ENCODE measurements around the gene RABGAP1L.
"Not testable (repeated sequence)": the region's sequence is repeated elsewhere in the genome, so short reads cannot be mapped to it uniquely, and the experiment has no call there.

The RABGAP1L gene

DNA sequence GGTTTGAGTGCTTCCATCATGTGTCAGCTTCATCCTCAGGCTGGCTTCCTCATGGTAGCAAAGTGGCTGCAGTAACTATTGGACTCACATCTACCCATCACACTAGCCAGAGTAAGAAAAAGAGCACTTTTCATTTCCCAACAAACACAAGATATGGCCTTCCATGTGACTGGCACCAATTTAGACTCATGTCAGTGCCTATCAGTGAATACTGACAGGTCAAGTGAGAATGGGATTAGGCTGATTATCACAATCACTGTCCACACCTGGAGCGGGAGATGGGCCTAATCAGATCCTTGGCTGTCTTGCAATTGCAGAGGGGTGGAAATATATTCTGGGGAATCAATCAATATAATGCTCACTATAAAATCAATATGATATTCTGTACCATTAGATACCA is 2.9 kb upstream of the RABGAP1L start:
- DNase-seq: no peak

DNA sequence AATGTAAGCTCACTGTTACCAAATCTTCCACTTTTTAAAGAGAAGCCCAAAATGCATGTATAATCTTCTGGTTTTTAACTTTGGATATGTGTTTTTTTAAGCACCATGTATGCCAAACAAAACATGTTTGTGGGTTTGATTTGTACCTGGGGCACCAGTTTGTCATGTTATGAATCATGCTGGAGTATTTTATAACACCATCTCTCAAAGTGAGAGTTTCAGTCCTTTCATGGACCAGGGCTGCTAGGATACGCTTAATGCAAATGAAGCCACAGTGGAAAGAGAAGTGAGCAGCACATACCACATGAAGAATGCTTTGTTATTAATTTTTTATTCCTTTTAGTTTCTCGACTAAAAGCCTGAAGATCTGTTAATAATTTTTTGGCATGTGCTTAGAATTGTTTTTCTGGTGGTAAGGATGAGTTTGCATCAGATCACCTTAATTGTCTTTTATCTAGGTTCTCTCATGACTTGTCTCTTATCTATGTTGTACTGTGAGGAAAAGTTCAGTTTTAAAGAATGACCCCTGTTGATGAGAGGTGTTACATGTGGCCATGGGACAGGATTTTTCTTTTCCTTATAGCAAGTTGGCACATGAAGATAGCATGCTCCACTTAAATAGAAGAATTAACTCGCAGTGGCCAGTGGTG is 2.0 kb upstream of the RABGAP1L start:
- no peak for DNase-seq

DNA sequence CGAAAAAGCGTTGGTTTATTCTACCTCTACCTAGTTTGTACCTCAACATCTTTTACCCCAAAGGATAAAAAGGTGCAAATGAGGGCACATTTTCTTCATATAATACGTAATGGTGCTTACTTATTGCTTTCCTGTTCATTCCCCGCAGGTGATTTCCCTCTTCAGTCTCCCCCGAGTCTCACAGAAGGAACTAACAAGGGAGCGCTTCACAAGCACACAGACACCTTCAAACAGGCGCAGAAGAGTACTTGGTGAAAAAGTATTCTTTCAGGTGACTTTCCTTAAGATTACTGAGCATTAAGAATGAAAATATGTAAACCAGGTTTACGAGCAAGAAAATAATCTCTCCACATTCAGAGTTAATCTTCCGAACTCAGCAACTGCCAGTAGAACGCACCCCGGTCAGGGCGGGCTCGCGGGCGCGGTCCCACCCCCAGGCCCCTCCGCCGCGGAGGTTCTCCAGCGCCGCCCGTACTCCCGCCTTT is 511 bp upstream of the RABGAP1L start:
- no peak for DNase-seq

DNA sequence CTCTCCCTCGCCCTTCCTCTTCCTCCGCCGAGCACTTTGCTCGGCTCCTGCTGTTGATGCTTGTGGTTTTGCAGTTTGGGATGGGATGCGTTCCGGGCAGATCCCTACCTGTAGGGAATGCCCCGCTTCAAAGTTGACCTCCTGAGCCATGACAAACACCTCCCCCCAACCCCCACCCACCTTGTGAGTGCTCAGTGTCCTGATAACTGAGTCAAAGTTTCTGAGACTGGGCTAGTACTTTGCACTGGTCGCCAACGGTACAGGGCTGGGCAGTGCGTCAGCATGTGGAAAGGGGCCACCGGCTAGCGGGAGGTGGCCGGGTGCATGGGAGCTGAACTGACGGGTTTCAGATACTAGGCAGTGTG is 771 bp downstream of the RABGAP1L start:
- no peak for DNase-seq

DNA sequence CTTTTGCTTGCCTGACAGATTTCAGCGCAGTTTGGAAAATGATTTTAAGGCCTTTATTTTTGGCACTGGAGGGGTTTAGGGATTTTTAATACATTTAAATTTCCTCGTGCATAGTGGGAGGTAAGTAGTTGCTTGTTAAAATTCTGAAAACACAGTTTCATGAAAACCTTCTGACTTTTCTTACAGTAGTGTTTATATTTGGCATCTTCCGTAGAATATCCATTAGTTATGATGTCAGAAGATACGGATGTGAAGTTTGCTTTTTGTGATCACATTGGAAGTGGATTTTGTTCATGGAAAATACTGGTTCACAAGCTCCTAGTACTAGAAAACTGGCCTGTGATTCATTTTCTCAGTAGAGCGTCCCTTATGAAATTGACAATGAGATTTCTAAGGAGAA is 1.3 kb downstream of the RABGAP1L start:
- no peak for DNase-seq

DNA sequence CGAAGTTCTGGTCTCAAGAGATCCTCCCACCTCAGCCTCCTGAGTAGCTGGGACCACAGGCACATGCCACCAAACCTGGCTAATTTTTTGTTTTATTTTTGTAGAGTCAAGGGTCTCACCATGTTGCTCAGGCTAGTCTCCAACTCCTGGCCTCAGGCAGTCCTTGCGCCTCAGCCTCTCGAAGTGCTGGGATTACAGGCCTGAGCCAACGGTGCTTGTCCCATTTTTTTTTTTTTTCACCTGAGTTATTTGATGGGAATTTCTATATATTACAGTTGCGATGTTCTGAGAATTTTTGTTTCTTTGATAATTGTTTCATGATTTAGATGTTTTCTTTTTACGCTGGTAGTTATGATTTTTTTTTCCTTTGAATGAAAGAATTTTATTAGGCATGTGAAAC is 2.5 kb downstream of the RABGAP1L start:
- no peak for DNase-seq

DNA sequence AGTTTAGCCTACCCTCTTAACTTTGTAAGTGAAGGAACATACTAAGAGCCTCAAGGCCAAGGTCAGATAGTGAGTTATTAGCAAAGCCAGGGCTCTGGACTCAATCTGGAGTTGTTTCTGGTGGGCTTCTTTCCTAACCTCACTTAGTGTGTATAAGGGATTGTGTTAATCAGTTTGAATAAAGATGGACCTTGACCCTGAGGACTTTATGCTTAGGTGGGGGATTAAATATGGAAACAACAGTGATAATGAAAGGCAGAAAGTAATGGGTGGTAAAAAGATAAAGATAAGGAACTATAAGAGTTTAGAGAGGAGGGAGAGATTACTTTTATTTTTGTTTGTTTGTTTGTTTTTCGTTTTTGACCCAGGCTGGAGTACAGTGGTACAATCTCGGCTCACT is 5.5 kb downstream of the RABGAP1L start:
- DNase-seq: no peak

DNA sequence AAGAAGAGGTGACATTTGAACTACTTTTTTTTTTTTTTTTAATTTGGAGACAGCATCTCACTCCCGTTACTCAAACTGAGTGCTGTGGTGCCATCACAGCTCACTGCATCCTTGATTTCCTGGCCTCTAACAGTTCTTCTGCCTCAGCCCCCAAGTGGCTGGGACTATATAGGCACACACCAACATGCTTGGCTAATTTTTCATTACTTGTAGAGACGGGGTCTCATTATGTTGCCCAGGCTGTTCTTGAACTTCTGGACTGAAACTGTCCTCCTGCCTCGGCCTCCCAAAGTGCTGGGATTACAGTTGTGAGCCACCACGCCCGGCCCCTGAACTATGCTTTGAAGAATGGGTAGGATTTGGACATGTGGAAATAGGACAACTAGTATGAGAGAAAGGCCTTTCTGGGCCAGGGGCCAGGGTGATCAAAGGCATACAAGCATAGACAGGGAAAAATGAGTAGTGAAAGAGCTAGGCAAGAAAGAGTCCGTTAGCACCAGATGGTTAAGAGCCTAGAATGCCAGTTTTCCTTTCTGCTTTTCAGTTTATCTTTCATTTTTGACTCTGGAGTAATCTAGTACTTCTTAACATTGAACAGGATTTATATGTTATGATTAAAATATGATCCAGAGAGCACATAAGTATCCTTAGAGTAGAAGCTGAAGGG is 6.3 kb downstream of the RABGAP1L start:
- DNase-seq: no peak

DNA sequence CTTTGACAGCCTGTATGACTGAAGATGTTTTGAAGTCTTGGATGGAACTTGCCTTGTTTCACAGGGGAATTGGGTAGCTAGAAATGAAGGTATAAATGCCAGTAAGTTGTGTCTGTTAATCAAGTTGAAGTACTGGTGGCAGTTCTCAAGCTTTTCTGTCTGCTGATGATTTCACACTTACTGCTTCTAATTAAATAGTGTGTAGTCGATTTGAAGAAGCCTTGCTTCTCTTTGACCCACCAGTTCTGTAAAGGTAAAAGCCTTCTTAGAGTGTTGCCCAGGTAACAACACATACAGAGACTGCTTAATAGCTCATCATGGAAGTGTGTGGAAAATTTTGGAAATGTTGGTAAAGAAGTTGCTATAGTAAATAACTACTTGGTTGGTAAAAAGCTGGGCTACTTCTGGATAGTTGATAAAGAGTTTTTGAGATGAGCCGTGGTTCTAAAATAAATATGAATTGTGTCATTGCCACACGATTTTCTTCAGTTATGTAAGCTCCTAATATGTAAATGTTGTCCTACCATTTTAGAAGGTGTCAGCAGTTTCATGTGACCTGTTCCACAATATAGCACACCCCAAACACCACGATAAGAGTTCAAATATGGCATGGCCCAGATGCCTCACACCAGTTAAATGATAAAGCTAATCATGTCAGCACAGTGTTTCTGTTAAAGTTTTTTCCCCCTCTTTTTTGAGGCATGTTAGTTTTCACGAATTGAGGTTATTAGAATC is 7.4 kb downstream of the RABGAP1L start:
- DNase-seq: no peak

DNA sequence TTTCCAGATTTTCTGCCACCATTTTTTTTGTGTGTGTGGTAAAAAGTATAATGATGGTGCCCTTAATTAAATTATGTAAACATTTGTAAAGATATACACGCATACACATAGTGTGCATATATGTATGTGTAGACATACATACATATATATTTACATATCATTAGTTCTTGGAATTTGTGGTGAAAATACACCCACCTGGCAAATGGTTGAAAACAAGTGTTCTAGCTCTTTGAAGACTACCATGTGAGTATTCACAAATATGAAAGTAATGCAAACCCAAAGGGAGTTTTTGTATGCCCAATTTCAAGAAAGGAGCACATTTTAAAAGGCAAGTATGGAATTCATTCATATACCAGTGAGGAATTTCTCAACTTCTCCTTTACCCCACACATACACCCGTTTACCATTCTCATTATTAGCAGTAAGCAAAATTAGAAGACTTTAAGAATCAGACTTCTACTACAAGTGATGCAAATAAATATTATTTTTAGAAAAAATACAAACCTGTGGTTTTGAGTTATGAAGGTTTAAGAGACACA is 8.0 kb downstream of the RABGAP1L start:
- no peak for DNase-seq

DNA sequence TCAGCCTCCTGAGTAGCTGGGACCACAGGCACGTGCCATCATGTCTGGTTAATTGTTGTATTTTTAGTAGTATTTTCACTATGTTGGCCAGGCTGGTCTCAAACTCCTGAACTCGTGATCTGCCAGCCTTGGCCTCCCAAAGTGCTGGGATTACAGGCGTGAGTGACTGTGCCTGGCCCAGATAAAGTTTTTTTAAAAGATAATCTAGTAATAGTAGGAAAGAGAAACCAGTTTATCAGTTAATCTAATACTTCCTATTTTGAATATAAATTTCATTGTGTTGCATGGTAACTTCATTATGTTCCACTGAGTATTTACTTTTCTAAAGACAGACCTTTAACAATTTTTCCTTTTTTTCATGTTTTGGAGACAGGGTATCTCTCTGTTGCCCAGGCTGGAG is 10.0 kb downstream of the RABGAP1L start:
- no peak for DNase-seq

DNA sequence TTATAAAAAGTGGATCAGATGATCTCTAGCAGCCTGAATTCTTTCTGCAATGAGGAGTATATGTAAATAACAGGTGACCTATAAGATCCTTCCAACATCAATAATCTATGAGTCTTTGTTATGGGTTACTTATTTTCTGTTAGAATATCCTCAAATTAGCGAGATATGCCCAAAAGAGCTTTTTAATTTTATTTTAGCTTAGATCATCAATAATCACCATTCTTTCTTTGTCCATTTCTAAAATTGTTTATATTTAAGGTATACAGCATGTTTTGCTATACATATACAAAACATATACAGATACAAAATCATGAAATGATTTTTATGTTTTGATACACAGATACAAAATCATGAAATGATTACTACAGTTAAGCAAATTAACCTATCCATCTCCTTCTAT is 11.8 kb downstream of the RABGAP1L start:
- DNase-seq: no peak

DNA sequence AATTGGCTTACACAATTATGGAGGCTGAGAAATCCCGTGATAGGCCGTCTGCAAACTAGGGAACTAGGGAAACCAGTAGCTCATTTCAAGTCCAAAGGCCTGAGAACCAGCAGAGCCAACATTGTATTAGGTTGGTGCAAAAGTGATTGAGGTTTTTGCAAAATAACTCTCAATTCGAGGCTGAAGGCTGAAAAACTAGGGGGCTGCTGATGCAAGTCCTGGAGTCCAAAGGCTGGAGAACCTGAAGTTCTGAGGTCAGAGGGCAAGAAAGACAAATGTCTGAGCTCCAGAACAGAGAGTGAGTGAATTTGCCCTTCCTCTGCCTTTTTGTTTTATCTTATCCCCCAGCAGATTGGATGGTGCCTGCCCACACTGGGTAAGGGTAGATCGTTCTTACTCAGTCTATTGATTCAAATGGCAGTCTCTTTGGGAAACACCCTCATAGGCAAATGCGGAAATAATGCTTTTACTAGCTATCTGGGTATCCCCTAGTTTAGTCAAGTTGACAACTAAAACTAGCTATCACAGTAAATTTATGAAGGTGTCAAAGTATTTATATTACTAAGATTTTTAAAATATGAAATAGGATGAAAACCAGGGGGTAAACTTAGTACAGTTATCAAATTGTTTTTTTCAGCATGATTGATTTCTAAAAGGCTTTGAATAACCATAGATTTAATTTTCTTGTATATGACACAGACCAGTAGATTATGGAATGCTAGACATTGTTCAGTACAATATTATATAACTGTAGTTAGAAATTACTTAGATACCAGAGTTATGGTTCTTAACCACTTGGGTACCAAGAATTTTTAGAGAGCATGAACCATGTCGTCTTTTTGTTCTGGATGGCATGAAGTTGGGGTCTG is 15.4 kb downstream of the RABGAP1L start:
- DNase-seq: no peak

DNA sequence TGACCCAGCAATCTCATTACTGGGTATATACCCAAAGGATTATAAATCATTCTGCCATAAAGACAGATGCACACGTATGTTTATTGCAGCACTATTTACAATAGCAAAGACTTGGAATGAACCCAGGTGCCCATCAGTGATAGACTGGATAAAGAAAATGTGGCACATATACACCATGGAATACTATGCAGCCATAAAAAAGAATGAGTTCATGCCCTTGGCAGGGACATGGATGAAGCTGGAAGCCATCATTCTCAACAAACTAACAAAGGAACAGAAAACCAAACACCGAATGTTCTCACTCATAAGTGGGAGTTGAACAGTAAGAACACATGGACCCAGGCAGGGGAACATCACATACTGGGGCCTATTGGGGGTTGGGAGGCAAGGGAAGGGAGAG is 19.1 kb downstream of the RABGAP1L start:
- not testable (repeated sequence) for DNase-seq

DNA sequence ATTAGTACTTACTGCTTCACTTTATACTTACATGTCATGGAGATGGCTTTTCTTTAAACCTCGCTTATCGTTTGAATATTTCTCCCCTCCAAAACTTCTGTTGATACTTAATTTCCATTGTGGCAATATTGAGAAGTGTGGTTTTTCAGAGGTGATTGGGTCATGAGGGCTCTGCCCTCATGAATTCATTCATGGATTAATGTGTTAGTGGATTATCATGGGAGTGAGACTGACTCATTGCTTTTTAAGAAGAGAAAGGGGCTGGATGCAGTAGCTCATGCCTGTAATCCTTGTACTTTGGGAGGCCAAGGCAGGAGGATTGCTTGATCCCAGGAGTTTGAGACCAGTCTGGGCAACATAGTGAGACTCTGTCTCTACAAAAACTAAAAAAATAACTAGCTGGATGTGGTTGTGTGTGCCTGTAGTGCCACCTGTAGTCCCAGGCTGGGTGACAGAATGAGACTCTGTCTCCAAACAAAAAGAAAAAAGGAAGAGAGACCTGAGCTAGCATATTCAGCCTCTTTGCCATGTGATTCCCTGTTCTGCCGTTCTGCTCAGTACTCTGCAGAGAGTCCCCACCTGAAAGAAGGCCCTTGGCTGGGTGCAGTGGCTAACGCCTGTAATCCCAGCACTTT is 30.2 kb downstream of the RABGAP1L start:
- DNase-seq: no peak

DNA sequence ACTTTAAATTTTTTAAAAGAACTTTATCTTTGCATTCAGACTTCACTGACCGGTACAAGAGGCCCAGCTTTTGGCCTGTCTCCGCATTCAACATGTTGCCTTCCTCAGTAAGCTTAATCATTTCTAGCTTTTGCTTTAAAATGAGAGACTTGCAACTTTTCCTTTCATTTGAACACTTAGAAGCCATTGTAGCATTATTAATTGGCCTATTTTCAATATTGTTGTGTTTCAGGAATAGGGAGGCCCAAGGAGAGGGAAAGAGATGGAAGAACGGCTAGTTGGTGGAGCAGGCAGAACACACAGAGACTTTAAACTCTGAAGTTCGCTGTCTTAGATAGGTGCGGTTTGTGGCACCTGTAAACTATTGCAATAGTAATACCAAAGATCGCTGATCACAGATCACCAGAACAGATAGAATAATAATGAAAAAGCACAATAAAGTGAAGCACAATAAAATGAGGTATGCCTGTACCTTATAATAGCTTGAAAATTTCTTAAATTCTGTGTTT is 31.4 kb downstream of the RABGAP1L start:
- DNase-seq: no peak

DNA sequence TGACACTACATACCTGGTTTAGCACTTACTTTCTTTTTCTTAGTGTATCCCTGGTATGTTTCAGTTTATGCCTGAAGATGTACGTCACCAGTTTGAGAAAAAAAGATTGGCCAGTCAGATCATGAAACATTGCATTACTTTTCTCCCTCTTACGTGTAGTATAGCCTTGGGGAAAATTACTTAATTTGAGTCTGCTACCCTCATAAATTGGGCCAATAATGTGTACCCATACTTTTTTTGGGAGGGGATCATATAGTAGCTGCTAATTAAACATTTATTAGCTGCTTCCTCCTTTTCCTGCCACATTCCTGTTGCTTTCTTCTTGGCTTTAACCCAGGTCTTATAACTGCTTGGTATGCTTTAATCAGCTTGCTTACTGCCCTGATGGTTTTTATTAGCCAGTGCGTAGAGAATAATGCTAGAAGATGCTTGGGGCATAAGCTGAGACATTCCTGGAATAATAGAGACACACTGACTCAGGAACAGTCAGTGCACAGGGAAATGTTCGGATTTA is 32.1 kb downstream of the RABGAP1L start:
- DNase-seq: no peak

DNA sequence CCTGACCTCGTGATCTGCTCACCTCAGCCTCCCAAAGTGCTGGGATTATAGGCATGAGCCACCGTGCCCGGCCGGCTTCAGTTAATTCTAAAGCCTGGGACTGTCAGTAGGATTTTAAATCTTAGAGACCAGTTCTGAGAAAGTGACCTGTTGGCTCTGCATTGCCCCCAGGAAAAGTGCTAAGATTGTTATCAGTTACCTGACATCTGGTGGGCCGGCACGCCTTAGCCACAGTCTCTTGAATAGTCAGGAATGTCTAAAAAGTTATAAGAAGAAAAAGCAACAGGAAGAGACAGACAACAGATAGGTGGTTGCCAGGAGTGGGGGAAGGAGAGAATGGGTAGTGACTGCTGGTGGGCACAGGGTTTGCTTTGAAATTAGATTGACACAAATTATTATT is 35.1 kb downstream of the RABGAP1L start:
- no peak for DNase-seq

DNA sequence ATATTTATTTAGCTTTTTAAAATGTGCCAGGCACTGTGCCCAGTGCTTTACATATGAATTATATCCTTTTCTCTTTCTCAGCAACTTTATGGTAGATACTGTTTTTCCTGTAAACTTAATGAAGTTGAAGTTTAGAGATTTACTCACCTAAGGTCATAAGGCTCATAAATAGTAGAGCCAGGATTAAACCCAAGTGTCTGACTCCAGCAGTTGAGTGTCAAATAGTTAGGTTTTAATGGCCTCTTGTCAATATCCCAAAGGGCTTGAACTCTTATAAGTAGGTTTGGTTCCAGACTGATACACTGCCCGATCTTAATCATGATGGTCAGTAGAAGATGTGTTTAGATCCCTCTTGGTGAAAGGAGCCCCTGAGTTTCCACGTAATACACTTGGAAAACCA is 37.8 kb downstream of the RABGAP1L start:
- no peak for DNase-seq

DNA sequence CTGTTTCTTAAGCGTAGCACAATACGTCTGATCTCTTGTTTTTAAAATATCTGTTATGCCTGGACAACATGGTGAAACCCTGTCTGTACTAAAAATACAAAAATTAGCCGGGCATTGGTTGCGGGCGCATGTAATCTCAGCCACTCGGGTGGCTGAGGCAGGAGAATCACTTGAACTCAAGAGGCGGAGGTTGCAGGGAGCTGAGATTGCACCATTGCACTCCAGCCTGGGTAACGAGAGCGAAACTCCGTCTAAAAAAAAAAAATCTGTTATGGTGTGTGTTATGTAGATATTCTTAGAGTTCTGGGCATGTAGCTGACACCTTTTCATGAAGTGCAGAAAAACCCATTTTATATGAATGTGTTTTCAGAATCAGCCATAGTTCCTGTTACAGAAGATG is 38.2 kb downstream of the RABGAP1L start:
- DNase-seq: no peak

DNA sequence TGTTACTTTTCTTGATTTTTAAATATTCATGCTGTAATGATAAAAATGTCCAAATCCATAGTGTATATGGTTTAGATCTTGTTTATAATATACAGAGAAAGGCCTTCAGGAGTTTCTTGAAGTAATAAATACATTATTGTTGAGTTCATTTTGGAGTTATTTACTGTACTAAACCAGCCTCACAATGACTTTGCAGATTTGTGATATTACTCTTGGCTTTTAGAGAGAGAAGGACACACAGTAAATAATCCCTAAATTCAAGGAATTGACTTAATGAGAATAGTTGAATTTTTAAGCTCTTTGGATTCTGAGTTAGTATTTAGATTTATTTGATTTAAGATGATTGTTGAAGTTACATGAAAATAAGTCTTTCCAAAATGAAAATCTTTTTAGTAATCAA is 38.9 kb downstream of the RABGAP1L start:
- DNase-seq: no peak

DNA sequence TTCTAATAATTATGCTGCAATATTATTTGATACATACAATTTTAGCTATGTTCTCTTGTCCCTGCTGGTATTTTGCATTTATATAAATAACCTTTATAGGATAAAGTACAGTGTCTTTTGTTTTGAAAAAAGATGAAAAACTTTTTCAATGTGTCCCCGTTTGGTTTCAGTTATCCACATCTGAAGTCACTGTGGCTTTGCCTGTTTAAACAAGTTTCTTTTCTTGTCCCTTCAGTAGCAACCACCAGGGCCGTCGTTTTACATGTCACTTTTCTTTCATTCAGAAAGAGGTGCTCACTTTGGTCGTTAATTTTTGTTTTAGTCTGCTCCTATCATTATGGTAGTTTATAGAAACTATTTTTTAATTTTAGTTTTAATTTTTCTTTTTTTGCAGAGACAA is 41.4 kb downstream of the RABGAP1L start:
- DNase-seq: no peak
